GM12874 (cell line): ENCODE results near the gene TBC1D16.

Source experiments
- TF ChIP-seq, protein P1 (sequence below): IDR thresholded peaks from 2 replicates; pipeline ENCODE4 v1.5.1; 2011; ENCODE audit warnings: low read depth, mild to moderate bottlenecking, control low read depth, low read length, moderate library complexity; ENCODE audit not compliant: insufficient read depth

The TBC1D16 gene

DNA sequence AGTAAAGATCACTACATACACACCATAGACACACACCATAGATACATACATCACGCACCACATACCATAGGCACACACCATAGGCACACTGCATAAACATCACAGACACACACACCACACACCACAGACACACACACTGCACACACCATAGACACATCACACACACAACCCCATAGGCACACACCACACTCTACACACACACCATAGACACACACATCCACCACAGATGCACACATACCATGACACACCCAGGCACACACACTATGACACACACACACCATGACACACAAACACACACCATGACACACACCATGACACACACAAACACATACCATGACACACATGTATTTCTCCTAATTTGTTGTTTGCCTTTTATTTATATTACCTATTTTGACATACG lies 14.1 kb downstream of the TBC1D16 start:
- TF ChIP-seq, protein P1, sequence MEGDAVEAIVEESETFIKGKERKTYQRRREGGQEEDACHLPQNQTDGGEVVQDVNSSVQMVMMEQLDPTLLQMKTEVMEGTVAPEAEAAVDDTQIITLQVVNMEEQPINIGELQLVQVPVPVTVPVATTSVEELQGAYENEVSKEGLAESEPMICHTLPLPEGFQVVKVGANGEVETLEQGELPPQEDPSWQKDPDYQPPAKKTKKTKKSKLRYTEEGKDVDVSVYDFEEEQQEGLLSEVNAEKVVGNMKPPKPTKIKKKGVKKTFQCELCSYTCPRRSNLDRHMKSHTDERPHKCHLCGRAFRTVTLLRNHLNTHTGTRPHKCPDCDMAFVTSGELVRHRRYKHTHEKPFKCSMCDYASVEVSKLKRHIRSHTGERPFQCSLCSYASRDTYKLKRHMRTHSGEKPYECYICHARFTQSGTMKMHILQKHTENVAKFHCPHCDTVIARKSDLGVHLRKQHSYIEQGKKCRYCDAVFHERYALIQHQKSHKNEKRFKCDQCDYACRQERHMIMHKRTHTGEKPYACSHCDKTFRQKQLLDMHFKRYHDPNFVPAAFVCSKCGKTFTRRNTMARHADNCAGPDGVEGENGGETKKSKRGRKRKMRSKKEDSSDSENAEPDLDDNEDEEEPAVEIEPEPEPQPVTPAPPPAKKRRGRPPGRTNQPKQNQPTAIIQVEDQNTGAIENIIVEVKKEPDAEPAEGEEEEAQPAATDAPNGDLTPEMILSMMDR = no peak

DNA sequence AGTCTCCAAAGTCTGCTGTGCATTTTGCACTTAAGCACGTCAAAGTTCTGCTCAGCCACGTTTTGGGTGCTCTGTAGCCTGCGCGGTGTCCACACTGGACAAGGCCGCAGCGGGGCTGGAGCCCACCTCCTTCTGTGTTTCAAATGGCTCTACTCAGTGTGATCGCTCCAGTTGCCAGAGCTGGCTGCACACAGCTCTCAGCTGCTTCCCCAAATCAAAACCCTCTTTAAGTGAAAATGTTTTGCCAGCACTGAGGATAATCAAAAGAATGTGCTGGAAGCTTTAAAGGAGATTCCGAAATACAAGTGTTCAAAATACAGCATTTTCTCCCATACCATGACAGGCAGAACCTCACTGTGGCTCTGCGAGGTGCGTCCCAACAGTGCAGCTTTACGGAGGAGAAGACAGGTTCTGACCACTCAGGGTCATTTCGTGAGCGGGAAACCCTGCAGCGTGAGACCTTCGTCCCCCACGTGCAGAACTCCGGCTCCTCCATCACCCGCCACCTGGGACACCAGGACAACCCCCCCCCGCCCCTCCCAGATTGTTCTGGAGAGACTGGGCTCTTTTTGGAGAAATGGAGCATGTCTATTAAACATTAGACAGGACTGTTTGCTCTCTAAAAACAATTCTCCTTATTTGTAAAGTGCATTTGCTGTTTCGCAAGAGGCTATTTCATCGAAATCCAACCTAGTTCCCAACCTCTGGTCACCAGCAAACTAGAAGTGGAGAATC lies 16.6 kb downstream of the TBC1D16 start:
- TF ChIP-seq, protein P1 = no peak

DNA sequence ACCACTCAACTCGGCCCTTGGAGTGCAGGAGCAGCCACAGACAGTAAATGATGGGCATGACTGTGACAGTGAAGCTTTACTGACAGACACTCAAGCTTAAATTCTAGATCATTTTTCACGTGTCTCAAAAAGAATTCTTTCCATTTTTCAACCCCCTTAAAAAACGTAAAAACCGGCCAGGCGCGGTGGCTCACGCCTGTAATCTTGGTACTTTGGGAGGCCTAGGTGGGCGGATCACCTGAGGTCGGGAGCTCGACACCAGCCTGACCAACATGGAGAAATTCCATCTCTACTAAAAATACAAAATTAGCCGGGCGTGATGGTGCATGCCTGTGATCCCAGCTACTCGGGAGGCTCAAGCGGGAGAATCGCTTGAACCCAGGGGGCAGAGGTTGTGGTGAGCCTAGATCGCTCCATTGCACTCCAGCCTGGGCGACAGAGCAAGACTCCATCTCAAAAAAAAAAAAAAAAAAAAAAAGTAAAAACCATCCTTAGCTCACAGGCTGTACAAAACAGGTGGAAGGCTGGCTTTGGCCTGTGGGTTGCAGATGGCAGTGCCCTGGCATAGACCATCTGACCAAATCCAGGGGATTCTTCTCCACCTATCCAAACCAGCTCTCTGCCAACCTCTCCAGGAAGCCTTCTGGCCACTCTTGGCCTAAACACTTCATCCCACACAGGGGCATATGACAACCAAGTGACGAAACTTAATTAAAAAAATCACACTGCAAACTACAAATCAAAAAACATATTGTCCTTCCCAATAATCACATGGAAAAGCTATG lies 18.3 kb downstream of the TBC1D16 start:
- TF ChIP-seq, protein P1 = no peak

DNA sequence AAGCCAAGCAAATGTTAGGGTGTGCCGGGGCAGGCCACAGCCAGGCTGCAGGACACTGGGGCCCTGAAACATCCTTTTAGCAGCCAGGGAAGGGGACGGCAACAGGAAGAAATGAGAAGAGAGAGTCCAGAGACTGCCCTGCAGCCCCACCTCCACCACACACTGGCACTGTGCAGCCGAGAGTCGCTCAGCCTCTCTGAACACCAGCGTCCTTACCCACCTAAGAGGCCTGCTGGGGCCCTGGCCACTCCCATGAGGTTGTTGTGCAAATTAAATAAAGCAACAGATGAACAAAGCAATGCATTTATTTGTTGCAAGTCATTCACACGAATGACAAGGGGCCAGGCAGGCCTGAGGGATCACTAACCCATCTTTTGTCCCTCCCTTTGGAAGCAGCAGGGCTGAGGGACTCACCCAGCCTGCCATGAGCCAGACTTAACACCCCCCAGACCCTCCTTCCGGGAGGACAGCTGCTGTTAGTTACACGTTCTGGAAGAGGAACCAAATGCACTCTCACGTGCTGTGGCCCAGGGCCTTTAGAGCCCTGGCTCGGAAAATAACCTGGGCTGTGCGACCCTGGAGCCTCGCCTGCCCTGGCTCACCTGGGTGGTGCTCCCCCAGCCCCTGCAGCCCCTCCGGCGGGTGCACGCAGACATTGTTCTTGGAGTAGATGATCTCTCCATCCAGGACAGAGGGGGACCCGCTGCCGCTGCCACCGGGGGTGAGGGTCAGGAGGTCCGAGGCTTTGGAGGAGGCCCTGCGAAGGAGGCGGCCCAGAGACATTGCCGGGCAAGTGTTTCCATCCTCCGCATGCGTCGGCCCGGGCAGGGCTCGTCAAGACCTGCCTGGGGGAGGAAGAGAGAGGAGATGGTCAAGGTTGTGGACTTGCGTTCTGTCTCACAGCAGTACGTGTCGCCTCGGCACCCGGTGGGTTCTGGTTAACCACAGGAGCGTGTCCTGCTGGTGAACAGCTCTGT lies 22.6 kb downstream of the TBC1D16 start:
- TF ChIP-seq, protein P1 = no peak

DNA sequence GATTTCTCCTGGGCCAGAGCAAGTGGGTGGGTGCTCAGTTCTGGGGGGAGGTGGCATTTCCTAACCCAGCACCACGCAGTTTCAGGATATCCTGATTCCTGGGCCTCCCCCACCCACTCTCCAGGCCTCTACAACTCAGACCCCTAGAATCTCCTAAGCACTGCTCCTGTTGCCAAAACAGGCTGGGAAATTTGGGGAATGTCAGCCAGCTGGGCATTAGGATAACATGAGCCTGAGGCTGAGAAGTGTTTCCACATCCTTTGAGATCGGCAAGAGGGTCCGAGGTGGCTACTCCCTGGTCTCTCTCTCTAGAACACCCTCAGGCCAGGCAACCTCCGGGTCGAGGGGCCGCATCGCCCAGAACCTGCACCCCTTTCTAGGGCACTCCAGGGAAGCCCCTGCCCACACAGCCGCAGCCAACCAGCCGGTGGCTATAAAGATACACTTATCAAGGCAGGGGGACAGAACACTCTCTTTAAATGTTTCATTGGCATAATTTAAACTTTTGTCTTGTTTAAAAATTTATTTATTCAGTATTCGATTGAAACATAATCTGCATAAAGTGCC lies 23.6 kb downstream of the TBC1D16 start:
- TF ChIP-seq, protein P1 = no peak

DNA sequence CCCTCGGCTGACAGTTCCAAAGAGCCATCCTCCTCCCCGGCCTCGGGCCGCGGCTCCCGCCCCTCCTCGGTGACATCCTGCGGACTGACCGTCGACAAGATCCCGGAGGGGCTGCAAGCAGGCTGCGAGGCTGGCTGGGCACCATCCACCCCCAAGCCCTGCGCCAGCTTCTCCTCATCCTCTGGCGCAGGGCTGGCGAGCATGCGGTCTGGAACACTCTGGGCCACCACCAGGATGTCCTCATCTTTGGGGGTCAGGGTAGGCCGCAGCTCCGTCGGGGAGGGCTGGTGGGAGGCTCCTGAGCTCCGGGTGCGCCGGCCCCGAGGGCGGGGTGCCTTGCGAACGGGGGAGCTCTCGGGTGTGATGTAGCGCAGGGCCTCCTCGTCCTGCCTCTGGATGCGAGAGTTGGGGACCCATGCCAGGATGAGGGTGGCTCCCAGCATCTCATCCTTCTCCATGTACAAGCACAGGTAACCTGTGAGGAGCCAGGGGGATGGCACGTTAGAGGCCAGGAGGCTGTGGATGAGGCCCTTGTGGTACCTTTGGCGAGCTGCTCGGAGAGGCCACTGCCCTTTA lies 25.3 kb downstream of the TBC1D16 start:
- TF ChIP-seq, protein P1 = no peak
